ENCODE measurements around the gene TMC7. TPM values are rescaled to one million over a fixed set of nuclear protein-coding genes. Genes with fewer than 3 reads are reported as not detected.

TMC7 gene
- total and polyA plus RNA-seq, 2 experiments from 2014 or later = 5.7 to 6.5 TPM

GRCh38 chr16:19105131-19105530, 121.4 kb downstream of the TMC7 start:
- no peak overlapping the region for H3K4me2 ChIP-seq
- no peaks in the 10 kb centered on the region for H3K9me2 ChIP-seq (replicated peaks; ENCODE audit: insufficient read depth)
- H3K27ac ChIP-seq = no peak overlapping the region
- H3K27me3 ChIP-seq = no peaks in the 10 kb centered on the region
- H3K4me1 ChIP-seq (ENCODE audit: insufficient read depth) = peaks cover 9% of the 10 kb centered on the region
- no peaks in the 10 kb centered on the region for H3K79me2 ChIP-seq
- no peak overlapping the region for H2AFZ ChIP-seq
- DNase-seq (ENCODE audit: low spot score) = no peak
- H4K20me1 ChIP-seq (ENCODE audit: insufficient read depth, poor library complexity, severe bottlenecking) = no peaks in the 10 kb centered on the region
- 83% methylated on average over 6 of the region's 6 CpGs for WGBS (ENCODE audit: low lambda C conversion rate, missing lambda C conversion rate)
- H3K4me3 ChIP-seq = no peak overlapping the region
- no peak for TF ChIP-seq EZH2phosphoT487 (IDR thresholded peaks at IDR 0.05; ENCODE audit: low read depth, severe bottlenecking, unreplicated experiment)
- no peak for TF ChIP-seq CTCF (IDR thresholded peaks at IDR 0.05; ENCODE audit: poor library complexity)
- no peak for TF ChIP-seq EZH2 (IDR thresholded peaks at IDR 0.05; ENCODE audit: borderline replicate concordance)
- no peaks in the 10 kb centered on the region for H3K9me3 ChIP-seq (ENCODE audit: low read depth)
- H3K36me3 ChIP-seq (replicated peaks; ENCODE audit: insufficient read depth, low read depth) = no peaks in the 10 kb centered on the region

- no peaks in the 10 kb centered on the region for H3K27me3 ChIP-seq
- WGBS (ENCODE audit: low lambda C conversion rate, missing lambda C conversion rate) = 62% methylated on average over 11 of the region's 11 CpGs
Observed at GRCh38 chr16:19105891-19106624, 122.3 kb downstream of the TMC7 start.

GRCh38 chr16:19106625-19107020, 122.9 kb downstream of the TMC7 start:
- DNase-seq (ENCODE audit: low spot score) = no peak
- Histone ChIP-seq H3K9me3 (ENCODE audit: low read depth) (no peaks in the 10 kb centered on the region), H4K20me1 (ENCODE audit: insufficient read depth, poor library complexity, severe bottlenecking) (no peaks in the 10 kb centered on the region), H3K36me3 (replicated peaks; ENCODE audit: insufficient read depth, low read depth) (no peaks in the 10 kb centered on the region), H3K4me3 (no peak overlapping the region), H3K27me3 (no peaks in the 10 kb centered on the region), H2AFZ (no peak overlapping the region), H3K4me1 (ENCODE audit: insufficient read depth) (peaks cover 13% of the 10 kb centered on the region), H3K27ac (no peak overlapping the region), H3K79me2 (no peaks in the 10 kb centered on the region), H3K4me2 (no peak overlapping the region), H3K9me2 (replicated peaks; ENCODE audit: insufficient read depth) (no peaks in the 10 kb centered on the region)
- no peak for TF ChIP-seq EZH2phosphoT487 (IDR thresholded peaks at IDR 0.05; ENCODE audit: low read depth, severe bottlenecking, unreplicated experiment)
- TF ChIP-seq CTCF (IDR thresholded peaks at IDR 0.05; ENCODE audit: poor library complexity) = no peak
- no peak for TF ChIP-seq EZH2 (IDR thresholded peaks at IDR 0.05; ENCODE audit: borderline replicate concordance)
- 91% methylated on average over 2 of the region's 2 CpGs for WGBS (ENCODE audit: low lambda C conversion rate, missing lambda C conversion rate)

More at GRCh38 chr16:19105891-19106624, 122.3 kb downstream of the TMC7 start:
- no peak for DNase-seq (ENCODE audit: low spot score)
- no peak for TF ChIP-seq CTCF (IDR thresholded peaks at IDR 0.05; ENCODE audit: poor library complexity)
- peaks cover 13% of the 10 kb centered on the region for H3K4me1 ChIP-seq (ENCODE audit: insufficient read depth)
- no peaks in the 10 kb centered on the region for H3K9me3 ChIP-seq (ENCODE audit: low read depth)
- H3K36me3 ChIP-seq (replicated peaks; ENCODE audit: insufficient read depth, low read depth) = no peaks in the 10 kb centered on the region
- no peak overlapping the region for H2AFZ ChIP-seq
- H4K20me1 ChIP-seq (ENCODE audit: insufficient read depth, poor library complexity, severe bottlenecking) = no peaks in the 10 kb centered on the region
- H3K4me2 ChIP-seq = no peak overlapping the region
- H3K4me3 ChIP-seq = no peak overlapping the region
- H3K9me2 ChIP-seq (replicated peaks; ENCODE audit: insufficient read depth) = no peaks in the 10 kb centered on the region
- H3K79me2 ChIP-seq = no peaks in the 10 kb centered on the region
- no peak overlapping the region for H3K27ac ChIP-seq

All from hepatocyte (in vitro differentiated cells).